ENCODE data around the gene TGIF1. TPM values are rescaled to one million over a fixed set of nuclear protein-coding genes. Genes with fewer than 3 reads are reported as not detected.

Gene TGIF1
- polyA plus RNA-seq, 1 donor from 2014 or later, result 3.6 TPM

GRCh38 chr18:3460823-3461398 lies 10.9 kb downstream of the TGIF1 start:
- H3K4me3 ChIP-seq (ENCODE audit: low read length), result no peak overlapping the region
- H4K20me1 ChIP-seq (ENCODE audit: insufficient read depth), result no peaks in the 10 kb centered on the region
- no peaks in the 10 kb centered on the region for H3F3A ChIP-seq (ENCODE audit: insufficient read depth, low read length, poor library complexity, severe bottlenecking)
- TF ChIP-seq EP300 (conservative IDR thresholded peaks at IDR 0.05; ENCODE audit: poor library complexity, severe bottlenecking), result peak; percentile 76
- TF ChIP-seq REST (IDR thresholded peaks at IDR 0.05; ENCODE audit: borderline replicate concordance), result no peak
- no peaks in the 10 kb centered on the region for H3K9me2 ChIP-seq (ENCODE audit: insufficient read depth, low read length)
- no peaks in the 10 kb centered on the region for H3K9me3 ChIP-seq (ENCODE audit: low read length)
- H3K4me2 ChIP-seq (ENCODE audit: low read length), result no peak overlapping the region
- H3K79me2 ChIP-seq (replicated peaks; ENCODE audit: insufficient read depth, low read length), result peaks cover 30% of the 10 kb centered on the region
- H3K9ac ChIP-seq (ENCODE audit: low read length), result no peak overlapping the region
- peaks cover 4% of the 10 kb centered on the region for H3K36me3 ChIP-seq (ENCODE audit: insufficient read depth, low read length)
- no peaks in the 10 kb centered on the region for H3K27me3 ChIP-seq (ENCODE audit: insufficient read depth, low read depth, low read length)
- H2AFZ ChIP-seq (ENCODE audit: low read depth, low read length), result no peak overlapping the region
- peak overlapping the region; percentile 35 for H3K27ac ChIP-seq (ENCODE audit: low read length)

GRCh38 chr18:3461704-3462103 lies 11.7 kb downstream of the TGIF1 start:
- Histone ChIP-seq H3K9me2 (ENCODE audit: insufficient read depth, low read length) (no peaks in the 10 kb centered on the region), H3K4me3 (ENCODE audit: low read length) (no peak overlapping the region)

More at GRCh38 chr18:3461704-3462103, 11.7 kb downstream of the TGIF1 start:
- Histone ChIP-seq H2AFZ (ENCODE audit: low read depth, low read length) (no peak overlapping the region), H3K27ac (ENCODE audit: low read length) (peak overlapping the region; percentile 17), H3K9me3 (ENCODE audit: low read length) (no peaks in the 10 kb centered on the region), H3K79me2 (replicated peaks; ENCODE audit: insufficient read depth, low read length) (peaks cover 22% of the 10 kb centered on the region), H4K20me1 (ENCODE audit: insufficient read depth) (no peaks in the 10 kb centered on the region), H3K4me2 (ENCODE audit: low read length) (no peak overlapping the region), H3K27me3 (ENCODE audit: insufficient read depth, low read depth, low read length) (no peaks in the 10 kb centered on the region), H3K9ac (ENCODE audit: low read length) (no peak overlapping the region), H3F3A (ENCODE audit: insufficient read depth, low read length, poor library complexity, severe bottlenecking) (no peaks in the 10 kb centered on the region), H3K36me3 (ENCODE audit: insufficient read depth, low read length) (peaks cover 4% of the 10 kb centered on the region)
- no peak for TF ChIP-seq MXI1 (conservative IDR thresholded peaks at IDR 0.05; ENCODE audit: poor library complexity, severe bottlenecking)
- no peak for TF ChIP-seq RAD21 (conservative IDR thresholded peaks at IDR 0.05)
- no peak for TF ChIP-seq SMC3 (conservative IDR thresholded peaks at IDR 0.05; ENCODE audit: poor library complexity)
- no peak for TF ChIP-seq EZH2 (IDR thresholded peaks at IDR 0.05; ENCODE audit: borderline replicate concordance, insufficient read depth, low read length, poor library complexity, severe bottlenecking)
- no peak for TF ChIP-seq POLR2AphosphoS5 (IDR thresholded peaks at IDR 0.05)
- no peak for TF ChIP-seq CTCF (IDR thresholded peaks at IDR 0.05; ENCODE audit: poor library complexity, severe bottlenecking)
- TF ChIP-seq TAF1 (IDR thresholded peaks at IDR 0.05; ENCODE audit: low read depth), result no peak
- no peak for TF ChIP-seq REST (IDR thresholded peaks at IDR 0.05; ENCODE audit: borderline replicate concordance)

Measured in neural cell (in vitro differentiated cells).